Ishikawa (cell line): Measurements from ENCODE around the gene C3orf33.

Experiments
- CEBPB ChIP-seq: IDR thresholded peaks from 2 replicates; pipeline ENCODE4 v1.6.1; 2012
- CREB1 ChIP-seq: IDR thresholded peaks from 2 replicates; pipeline ENCODE4 v1.6.1; 2012; ENCODE audit warnings: low read depth
- EGR1 ChIP-seq: IDR thresholded peaks from 2 replicates; pipeline ENCODE4 v1.6.1; 2012
- EP300 ChIP-seq: IDR thresholded peaks from 2 replicates; pipeline ENCODE4 v1.6.1; 2012; ENCODE audit warnings: borderline replicate concordance
- FOXM1 ChIP-seq: IDR thresholded peaks from 2 replicates; pipeline ENCODE4 v1.6.1; 2012; ENCODE audit warnings: low read depth, borderline replicate concordance
- NFIC ChIP-seq: IDR thresholded peaks from 2 replicates; pipeline ENCODE4 v1.6.1; 2012
- RAD21 ChIP-seq: IDR thresholded peaks from 2 replicates; pipeline ENCODE4 v1.6.1; 2012; ENCODE audit warnings: low read depth
- TAF1 ChIP-seq: IDR thresholded peaks from 2 replicates; pipeline ENCODE4 v1.6.1; 2012; ENCODE audit warnings: low read depth, mild to moderate bottlenecking
- TCF12 ChIP-seq: IDR thresholded peaks from 2 replicates; pipeline ENCODE4 v1.6.1; 2012; ENCODE audit warnings: low read depth
- TEAD4 ChIP-seq: IDR thresholded peaks from 2 replicates; pipeline ENCODE4 v1.6.1; 2012
- YY1 ChIP-seq: IDR thresholded peaks from 2 replicates; pipeline ENCODE4 v1.6.1; 2012; ENCODE audit warnings: low read depth
- ZBTB7A ChIP-seq: IDR thresholded peaks from 2 replicates; pipeline ENCODE4 v1.6.1; 2012; ENCODE audit warnings: low read depth
- TF ChIP-seq, protein P1 (sequence below): IDR thresholded peaks from 2 replicates; pipeline ENCODE4 v1.6.1; 2012
- TF ChIP-seq, protein P2 (sequence below): IDR thresholded peaks from 2 replicates; pipeline ENCODE4 v1.6.1; 2012
- TF ChIP-seq, protein P3 (sequence below): IDR thresholded peaks from 2 replicates; pipeline ENCODE4 v1.6.1; 2012; ENCODE audit warnings: low read depth, mild to moderate bottlenecking

C3orf33 gene

DNA sequence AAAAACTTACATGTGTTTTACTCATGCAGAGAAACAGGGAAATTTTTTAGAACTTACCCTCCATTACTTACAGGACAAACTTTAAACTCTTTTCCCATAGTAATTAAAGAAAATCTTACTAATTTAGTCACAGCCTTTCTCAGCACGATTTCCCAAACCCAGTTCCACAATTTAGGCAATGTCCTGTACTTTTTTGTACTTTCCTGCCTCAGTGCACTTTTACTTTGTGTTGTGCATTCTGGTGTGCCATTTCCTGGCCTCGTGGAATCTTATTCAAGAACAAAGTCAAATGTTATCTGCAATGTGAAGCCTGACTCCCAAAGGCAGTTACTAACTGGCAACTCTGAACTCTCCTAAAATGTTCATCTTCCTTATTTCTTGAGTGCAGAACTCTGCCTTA lies 46.3 kb upstream of the C3orf33 start:
- TF ChIP-seq CREB1 (no peak), TCF12 (no peak)
- TF ChIP-seq, protein P1, sequence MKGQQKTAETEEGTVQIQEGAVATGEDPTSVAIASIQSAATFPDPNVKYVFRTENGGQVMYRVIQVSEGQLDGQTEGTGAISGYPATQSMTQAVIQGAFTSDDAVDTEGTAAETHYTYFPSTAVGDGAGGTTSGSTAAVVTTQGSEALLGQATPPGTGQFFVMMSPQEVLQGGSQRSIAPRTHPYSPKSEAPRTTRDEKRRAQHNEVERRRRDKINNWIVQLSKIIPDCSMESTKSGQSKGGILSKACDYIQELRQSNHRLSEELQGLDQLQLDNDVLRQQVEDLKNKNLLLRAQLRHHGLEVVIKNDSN: no peak

GRCh38 chr3:155847993-155848392 lies 41.9 kb upstream of the C3orf33 start:
- TF ChIP-seq, protein P2, sequence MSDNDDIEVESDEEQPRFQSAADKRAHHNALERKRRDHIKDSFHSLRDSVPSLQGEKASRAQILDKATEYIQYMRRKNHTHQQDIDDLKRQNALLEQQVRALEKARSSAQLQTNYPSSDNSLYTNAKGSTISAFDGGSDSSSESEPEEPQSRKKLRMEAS: no peak
- TF ChIP-seq, protein P1: no peak
- TF ChIP-seq CREB1 (no peak), YY1 (no peak), TCF12 (no peak), EGR1 (no peak), NFIC (no peak)
- TF ChIP-seq, protein P3, sequence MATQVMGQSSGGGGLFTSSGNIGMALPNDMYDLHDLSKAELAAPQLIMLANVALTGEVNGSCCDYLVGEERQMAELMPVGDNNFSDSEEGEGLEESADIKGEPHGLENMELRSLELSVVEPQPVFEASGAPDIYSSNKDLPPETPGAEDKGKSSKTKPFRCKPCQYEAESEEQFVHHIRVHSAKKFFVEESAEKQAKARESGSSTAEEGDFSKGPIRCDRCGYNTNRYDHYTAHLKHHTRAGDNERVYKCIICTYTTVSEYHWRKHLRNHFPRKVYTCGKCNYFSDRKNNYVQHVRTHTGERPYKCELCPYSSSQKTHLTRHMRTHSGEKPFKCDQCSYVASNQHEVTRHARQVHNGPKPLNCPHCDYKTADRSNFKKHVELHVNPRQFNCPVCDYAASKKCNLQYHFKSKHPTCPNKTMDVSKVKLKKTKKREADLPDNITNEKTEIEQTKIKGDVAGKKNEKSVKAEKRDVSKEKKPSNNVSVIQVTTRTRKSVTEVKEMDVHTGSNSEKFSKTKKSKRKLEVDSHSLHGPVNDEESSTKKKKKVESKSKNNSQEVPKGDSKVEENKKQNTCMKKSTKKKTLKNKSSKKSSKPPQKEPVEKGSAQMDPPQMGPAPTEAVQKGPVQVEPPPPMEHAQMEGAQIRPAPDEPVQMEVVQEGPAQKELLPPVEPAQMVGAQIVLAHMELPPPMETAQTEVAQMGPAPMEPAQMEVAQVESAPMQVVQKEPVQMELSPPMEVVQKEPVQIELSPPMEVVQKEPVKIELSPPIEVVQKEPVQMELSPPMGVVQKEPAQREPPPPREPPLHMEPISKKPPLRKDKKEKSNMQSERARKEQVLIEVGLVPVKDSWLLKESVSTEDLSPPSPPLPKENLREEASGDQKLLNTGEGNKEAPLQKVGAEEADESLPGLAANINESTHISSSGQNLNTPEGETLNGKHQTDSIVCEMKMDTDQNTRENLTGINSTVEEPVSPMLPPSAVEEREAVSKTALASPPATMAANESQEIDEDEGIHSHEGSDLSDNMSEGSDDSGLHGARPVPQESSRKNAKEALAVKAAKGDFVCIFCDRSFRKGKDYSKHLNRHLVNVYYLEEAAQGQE: no peak

DNA sequence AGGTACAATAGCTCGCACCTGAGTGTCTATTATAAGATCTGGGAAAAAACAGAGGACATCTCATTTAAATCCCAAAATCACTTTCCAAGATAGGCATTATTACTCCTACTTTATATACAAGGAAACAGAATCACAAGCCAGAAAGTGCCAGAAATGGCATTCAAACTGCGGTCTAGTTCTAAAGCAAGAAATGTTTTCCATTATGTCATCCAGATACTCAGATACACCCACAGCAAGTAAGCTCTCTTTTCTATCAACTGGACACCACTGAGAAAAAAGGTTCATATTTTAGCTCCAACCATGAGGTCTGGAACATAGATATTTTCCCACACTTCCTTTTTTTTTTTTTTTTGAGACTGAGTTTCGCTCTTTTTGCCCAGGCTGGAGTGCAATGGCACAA lies 40.0 kb upstream of the C3orf33 start:
- TF ChIP-seq CEBPB: no peak
- TF ChIP-seq, protein P1: no peak
- TF ChIP-seq TAF1: no peak
- TF ChIP-seq, protein P3: no peak
- TF ChIP-seq YY1: no peak
- TF ChIP-seq EP300: no peak

DNA sequence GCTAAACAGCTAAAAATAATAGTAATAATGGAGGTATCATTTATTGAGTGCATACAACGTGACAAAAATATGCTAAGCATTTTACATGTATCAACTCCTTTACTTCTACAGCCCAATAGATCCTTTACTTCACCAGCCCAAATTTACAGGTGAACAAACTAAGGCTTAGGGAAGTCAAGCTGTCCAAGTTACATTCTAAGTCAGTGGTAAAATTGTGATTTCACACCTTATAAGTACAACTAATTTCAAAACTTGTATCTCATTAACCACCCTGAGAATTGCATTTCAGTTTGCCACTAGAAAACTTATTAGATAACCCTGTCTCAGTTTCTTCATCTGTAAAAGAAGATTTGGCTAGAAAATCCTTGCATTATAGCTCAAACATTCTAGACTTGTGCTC lies 37.5 kb upstream of the C3orf33 start:
- TF ChIP-seq RAD21 (no peak), YY1 (no peak), TCF12 (no peak), EGR1 (no peak), CEBPB (no peak), ZBTB7A (no peak), FOXM1 (no peak), EP300 (no peak)
- TF ChIP-seq, protein P1: no peak
- TF ChIP-seq, protein P2: no peak

GRCh38 chr3:155835341-155836071 lies 29.4 kb upstream of the C3orf33 start:
- TF ChIP-seq TEAD4: no peak
- no peak for TF ChIP-seq NFIC
- no peak for TF ChIP-seq TCF12
- no peak for TF ChIP-seq RAD21
- TF ChIP-seq, protein P1: no peak
- TF ChIP-seq, protein P3: no peak
- TF ChIP-seq EGR1: no peak
- TF ChIP-seq CREB1: no peak
- TF ChIP-seq EP300: no peak
- TF ChIP-seq TAF1: no peak
- no peak for TF ChIP-seq ZBTB7A
- no peak for TF ChIP-seq FOXM1
- no peak for TF ChIP-seq YY1
- no peak for TF ChIP-seq CEBPB
- TF ChIP-seq, protein P2: no peak
